H1 (cell line): Measurements from ENCODE around the gene LRR1. TPM values are rescaled to one million over a fixed set of nuclear protein-coding genes. Genes with fewer than 3 reads are reported as not detected.
A peak's percentile ranks its signal among the peaks of the same experiment; 100 is the strongest.

Experiments
- E2F6 ChIP-seq: IDR thresholded peaks from 2 replicates; pipeline ENCODE4 v1.6.1; 2012; ENCODE audit warnings: inconsistent platforms
- NANOG ChIP-seq: IDR thresholded peaks from 2 replicates; pipeline ENCODE4 v1.6.1; 2011; ENCODE audit warnings: low read length, low read depth, mild to moderate bottlenecking, inconsistent platforms; ENCODE audit not compliant: insufficient read depth, poor library complexity, severe bottlenecking
- TEAD4 ChIP-seq: IDR thresholded peaks from 2 replicates; pipeline ENCODE4 v1.6.1; 2012; ENCODE audit warnings: low read depth, low read length, inconsistent platforms, mixed read lengths
- polyA plus RNA-seq, 7 experiments: library from polyadenylated mRNA; depleted of rRNA in 3 of 7; stranded (reverse) in 5 of 7; unstranded in 2 of 7; fragments of >200 nt in 5 of 7; fragments of 200-250 nt in 2 of 7; gene quantifications; 1 replicate in 5 of 7; 2 replicates in 1 of 7; 4 replicates in 1 of 7; pipeline versions ENCODE4 v1.2.1 to v1.2.3, GENCODE V29; 2011 to 2013; ENCODE audit warnings: missing spikeins in 2 of 7, mixed read lengths in 2 of 7
- total RNA-seq: library from RNA; stranded (reverse); fragmentation: NEBNext Ultra II Directional; extraction: Animal tissue kit (Norgen Biotek cat#: 25700); gene quantifications from 2 replicates; pipeline ENCODE4 v1.2.1, GENCODE V29; 2021

The LRR1 gene
- total and polyA plus RNA-seq, 2 of the 8 experiments (the other 6 are each of a cell fraction or from before 2014, with no cell fraction given): 30.7 to 37.5 TPM

- peak; percentile 27 for TF ChIP-seq NANOG
- TF ChIP-seq E2F6: peak; percentile 71
- no peak for TF ChIP-seq TEAD4
These were observed 35.2 kb downstream of the LRR1 start (continued) for GRCh38 chr14:49633640-49634546.
